Activated CD8-positive, alpha-beta memory T cell treated with anti-CD3 and anti-CD28 coated beads, Interleukin-2, amount 10 ng/mL, durations not matched to agents 7 days and 5 days (primary cell): ENCODE data around the gene OXLD1. TPM values are rescaled to one million over a fixed set of nuclear protein-coding genes. Genes with fewer than 3 reads are reported as not detected.
A peak's percentile ranks its signal among the peaks of the same experiment; 100 is the strongest.

ENCODE experiments used
- ATAC-seq: fragments of 150-1000 bp; cut with Tn5 transposase; one replicate; pipeline ENCODE4 v1.10.0; 2021; ENCODE audit warnings: moderate library complexity
- CTCF ChIA-PET: fragments of 350-600 bp; sonication (Branson Sonifier 250); formaldehyde crosslinking; loops from one replicate; lab custom pipeline; 2021; ENCODE audit warnings: antibody characterized with exemption; lab: Charles Lee
- DNase-seq: peaks from one replicate; pipeline ENCODE4 v3.0.0-alpha.2; 2020
- H3K27ac Mint-ChIP-seq: one replicate; pipeline ENCODE4 v1.8.0; 2021; ENCODE audit warnings: mild to moderate bottlenecking, mixed read lengths
- H3K27me3 Mint-ChIP-seq: one replicate; pipeline ENCODE4 v1.8.0; 2021; ENCODE audit warnings: mixed read lengths
- H3K36me3 Mint-ChIP-seq: one replicate; pipeline ENCODE4 v1.8.0; 2021; ENCODE audit warnings: mild to moderate bottlenecking, mixed read lengths
- H3K4me1 Mint-ChIP-seq: one replicate; pipeline ENCODE4 v1.8.0; 2021; ENCODE audit warnings: mixed read lengths
- H3K4me3 Mint-ChIP-seq: one replicate; pipeline ENCODE4 v1.8.0; 2021; ENCODE audit warnings: mild to moderate bottlenecking, moderate library complexity, mixed read lengths
- H3K9me3 Mint-ChIP-seq: one replicate; pipeline ENCODE4 v1.8.0; 2022; ENCODE audit warnings: low read depth, mixed read lengths
- total RNA-seq, 2 experiments: library from RNA; stranded (reverse); gene quantifications; one replicate each; pipeline ENCODE4 v1.2.3, GENCODE V29; 2021

The OXLD1 gene
- total RNA-seq, 2 experiments from 2014 or later, result 57.9 to 68.5 TPM

DNA sequence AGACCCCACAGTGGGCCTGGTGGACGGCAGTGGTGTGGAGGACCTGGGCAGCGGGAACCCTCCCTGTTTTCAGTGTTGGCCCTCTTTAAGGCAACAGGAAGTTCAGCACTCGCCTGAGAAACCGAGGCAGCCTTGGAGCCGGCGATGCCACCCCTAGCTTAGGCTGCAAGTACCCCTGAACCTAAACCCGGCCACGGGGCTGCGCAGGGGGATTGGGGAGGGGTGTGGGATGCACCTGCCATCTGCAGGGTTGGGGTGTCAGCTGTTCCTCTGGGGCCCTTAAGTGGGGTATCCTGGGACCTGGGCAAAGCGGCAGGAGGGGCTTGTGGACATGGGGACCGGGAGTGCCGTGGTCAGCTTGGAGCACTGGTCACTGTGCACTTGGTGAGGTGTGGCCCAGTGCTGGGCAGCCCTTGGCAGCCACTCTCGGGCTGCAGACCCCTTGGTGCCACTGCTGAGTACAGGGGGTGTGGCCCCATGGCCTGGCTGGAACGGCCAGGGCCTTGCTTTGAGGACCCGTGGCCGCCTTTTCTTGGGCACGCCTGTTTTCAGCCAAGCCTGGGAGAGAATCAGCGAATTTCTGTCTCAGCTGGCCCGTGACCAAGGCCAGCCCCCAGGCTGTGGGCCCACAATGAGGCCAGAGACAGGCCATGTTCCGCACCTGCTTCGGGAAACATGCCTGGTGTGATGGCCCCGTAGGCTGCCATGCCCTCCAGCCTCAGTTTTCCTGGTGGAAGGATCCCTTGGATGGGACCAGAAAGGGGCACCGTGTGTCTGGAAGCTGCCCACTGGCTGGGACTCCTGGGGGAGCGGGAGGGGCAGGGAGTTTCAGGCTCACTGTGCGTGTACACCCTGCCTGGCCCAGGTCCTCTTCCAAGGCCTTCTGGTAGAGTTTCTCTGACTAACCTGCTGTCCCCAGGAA lies 41.6 kb upstream of the OXLD1 start:
- H3K36me3 Mint-ChIP-seq, result peaks cover 22% of the 10 kb centered on the region
- H3K4me1 Mint-ChIP-seq, result peaks cover 34% of the 10 kb centered on the region
- H3K27ac Mint-ChIP-seq, result no peak overlapping the region
- no peaks in the 10 kb centered on the region for H3K27me3 Mint-ChIP-seq
- H3K4me3 Mint-ChIP-seq, result no peak overlapping the region
- ATAC-seq (no peak), DNase-seq (no peak)
- CTCF ChIA-PET, result interaction anchor here (1.6 kb wide), 1 partner anchor 32 kb away, joined by 4 read pairs; no protein-coding TSS in a partner anchor
- no peaks in the 10 kb centered on the region for H3K9me3 Mint-ChIP-seq

DNA sequence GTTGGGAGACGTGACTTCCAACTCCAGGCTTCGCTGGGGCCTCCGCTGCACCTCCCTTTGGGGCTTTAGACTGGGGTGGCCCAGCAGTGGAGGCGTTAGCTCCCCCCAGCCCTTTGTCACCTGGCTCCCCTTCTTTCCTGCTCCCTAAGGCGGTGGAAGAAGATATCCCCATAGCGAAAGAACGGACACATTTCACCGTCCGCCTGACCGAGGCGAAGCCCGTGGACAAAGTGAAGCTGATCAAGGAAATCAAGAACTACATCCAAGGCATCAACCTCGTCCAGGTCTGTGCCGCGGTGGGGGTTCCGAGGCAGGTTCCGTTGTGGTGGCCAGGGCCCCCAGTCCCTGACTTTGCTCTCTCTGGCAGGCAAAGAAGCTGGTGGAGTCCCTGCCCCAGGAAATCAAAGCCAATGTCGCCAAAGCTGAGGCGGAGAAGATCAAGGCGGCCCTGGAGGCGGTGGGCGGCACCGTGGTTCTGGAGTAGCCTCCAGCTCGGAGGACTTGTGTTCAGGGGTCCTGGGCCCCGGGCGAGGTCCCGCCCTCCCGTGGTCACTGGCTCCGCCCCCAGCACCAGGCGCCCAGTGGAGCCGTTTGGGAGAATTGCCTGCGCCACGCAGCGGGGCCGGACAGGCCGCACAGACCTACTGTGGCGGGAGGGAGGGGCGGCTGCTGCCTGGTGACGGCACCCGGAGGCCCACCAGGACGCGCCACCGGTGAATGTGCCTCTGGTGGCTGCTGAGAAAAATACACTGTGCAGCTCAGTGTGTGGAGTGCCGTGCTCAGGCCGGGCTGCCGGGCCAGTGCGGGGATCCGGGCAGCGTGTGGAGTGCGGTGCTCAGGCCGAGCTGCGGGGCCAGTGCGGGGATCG lies 40.6 kb upstream of the OXLD1 start:
- ATAC-seq, result no peak
- H3K4me3 Mint-ChIP-seq, result no peak overlapping the region
- H3K4me1 Mint-ChIP-seq, result peaks cover 34% of the 10 kb centered on the region
- no peaks in the 10 kb centered on the region for H3K9me3 Mint-ChIP-seq
- H3K36me3 Mint-ChIP-seq, result peaks cover 28% of the 10 kb centered on the region
- DNase-seq, result no peak
- no peak overlapping the region for H3K27ac Mint-ChIP-seq
- CTCF ChIA-PET, result interaction anchor here (1.2 kb wide), 1 partner anchor 24 kb away, joined by 3 read pairs; the partner anchor contains the start of genes ARL16 and HGS
- H3K27me3 Mint-ChIP-seq, result no peaks in the 10 kb centered on the region

DNA sequence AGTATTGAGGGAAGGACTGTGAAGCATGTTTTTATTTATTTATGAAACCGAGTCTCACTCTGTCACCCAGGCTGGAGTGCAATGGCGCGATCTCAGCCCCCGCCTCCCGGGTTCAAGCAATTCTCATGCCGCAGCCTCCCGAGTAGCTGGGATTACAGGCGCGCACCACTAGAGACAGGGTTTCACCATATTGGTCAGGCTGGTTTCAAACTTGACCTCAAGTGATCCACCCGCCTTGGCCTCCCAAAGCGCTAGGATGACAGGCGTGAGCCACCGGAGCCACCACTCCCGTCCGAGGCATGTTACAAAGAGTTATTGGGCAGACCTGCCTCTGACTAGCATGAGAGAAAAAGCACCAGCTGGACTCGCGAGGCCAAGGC lies 39.8 kb upstream of the OXLD1 start:
- CTCF ChIA-PET, result interaction anchor here (1.2 kb wide), 1 partner anchor 23 kb away, joined by 3 read pairs; the partner anchor contains the start of genes ARL16 and HGS
- Mint-ChIP-seq H3K27ac (no peak overlapping the region), H3K36me3 (peaks cover 34% of the 10 kb centered on the region), H3K27me3 (no peaks in the 10 kb centered on the region), H3K4me1 (peaks cover 36% of the 10 kb centered on the region), H3K4me3 (no peak overlapping the region), H3K9me3 (no peaks in the 10 kb centered on the region)
- DNase-seq (no peak), ATAC-seq (no peak)

DNA sequence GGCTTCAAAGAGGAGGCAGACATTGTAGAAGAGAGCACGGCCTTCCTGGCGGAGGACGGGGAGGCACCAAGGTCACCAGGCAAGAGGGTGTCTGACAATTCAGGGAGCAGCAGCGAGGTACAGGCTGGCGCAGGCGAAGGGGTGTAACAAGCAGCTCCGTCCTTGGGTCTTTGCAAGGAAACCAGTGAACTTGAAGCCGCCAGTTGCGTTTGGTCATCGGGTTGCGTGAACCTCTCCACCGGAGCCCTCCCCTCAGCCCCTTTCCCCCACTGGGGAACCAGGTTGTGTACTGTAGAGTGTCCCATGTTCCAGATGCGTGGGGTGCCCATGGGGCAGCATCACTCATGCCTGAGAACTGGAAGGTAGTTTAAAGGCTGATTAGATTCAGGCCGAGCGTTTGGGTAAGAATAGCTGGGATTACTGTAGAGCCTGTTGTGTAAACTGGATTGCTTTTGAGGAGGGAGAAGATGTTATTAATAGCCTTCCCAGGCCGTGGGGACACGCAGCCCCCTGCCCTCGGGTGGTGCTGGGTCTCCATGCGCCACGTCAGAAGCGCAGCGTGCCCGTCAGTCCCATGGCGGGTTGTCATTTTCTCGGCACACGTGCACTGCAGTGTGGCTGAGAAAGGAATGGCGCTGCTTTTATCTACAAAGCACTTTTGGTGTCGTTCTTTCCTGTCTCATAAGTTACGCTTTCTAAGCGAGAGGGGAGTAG lies 39.3 kb upstream of the OXLD1 start:
- CTCF ChIA-PET, result interaction anchor here (0.7 to 1.2 kb wide), 4 partner anchors 10 to 30 kb away, joined by 3 to 4 read pairs (median 4); partner anchors contain the start of genes ARL16 and HGS
- no peak for ATAC-seq
- H3K27me3 Mint-ChIP-seq, result no peaks in the 10 kb centered on the region
- H3K4me1 Mint-ChIP-seq, result peaks cover 36% of the 10 kb centered on the region
- peak overlapping the region; percentile 14 for H3K4me3 Mint-ChIP-seq
- peaks cover 39% of the 10 kb centered on the region for H3K36me3 Mint-ChIP-seq
- no peak for DNase-seq
- no peak overlapping the region for H3K27ac Mint-ChIP-seq
- H3K9me3 Mint-ChIP-seq, result no peaks in the 10 kb centered on the region

DNA sequence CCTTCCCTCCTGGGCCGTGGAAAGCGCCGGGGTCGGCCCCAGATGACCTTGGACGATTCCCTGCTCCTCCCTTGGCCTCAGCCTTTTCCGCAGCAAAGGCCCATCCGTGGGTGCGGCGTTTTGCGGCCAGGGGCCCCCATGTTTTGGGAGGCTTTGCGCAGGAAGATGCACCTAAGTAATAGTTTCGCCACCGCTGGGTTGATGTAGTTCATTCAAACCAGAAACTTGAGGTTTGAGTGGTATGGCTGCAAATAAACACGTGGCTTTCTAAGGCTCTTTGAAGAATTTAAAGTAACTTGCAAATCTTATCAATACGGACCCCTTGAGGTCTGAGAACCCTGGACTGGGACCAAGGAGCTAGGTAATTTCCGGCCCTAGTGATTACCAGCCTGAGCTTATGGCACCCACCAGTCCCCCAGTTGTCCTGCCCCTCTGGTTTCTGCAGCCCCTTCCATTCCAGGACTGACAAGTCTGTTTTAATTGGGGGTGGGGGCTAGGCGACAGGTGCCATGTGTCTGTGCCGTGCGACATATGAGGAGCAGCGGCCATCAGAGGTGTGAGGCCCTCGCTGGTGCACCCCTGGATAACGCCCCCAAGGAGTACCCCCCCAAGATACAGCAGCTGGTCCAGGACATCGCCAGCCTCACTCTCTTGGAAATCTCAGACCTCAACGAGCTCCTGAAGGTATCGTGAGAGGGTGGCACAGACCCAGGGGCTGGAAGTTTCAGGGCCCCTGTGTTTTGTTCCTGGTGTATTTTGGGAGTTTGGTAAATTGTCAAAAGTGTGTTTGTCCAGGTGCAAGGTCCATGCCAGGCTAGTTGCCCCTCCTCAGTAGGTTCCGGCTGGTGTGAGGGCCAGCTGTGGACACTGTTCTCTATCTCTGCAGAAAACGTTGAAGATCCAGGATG lies 37.6 kb upstream of the OXLD1 start:
- Mint-ChIP-seq H3K27ac (peak overlapping the region; percentile 85), H3K4me3 (peak overlapping the region; percentile 90), H3K27me3 (no peaks in the 10 kb centered on the region), H3K9me3 (no peaks in the 10 kb centered on the region), H3K36me3 (peaks cover 44% of the 10 kb centered on the region), H3K4me1 (peaks cover 33% of the 10 kb centered on the region)
- CTCF ChIA-PET, result interaction anchor here (0.9 to 3.2 kb wide), 7 partner anchors 7 to 250 kb away, joined by 3 to 9 read pairs (median 7); partner anchors contain the start of genes ARL16 and HGS
- DNase-seq (no peak), ATAC-seq (no peak)

DNA sequence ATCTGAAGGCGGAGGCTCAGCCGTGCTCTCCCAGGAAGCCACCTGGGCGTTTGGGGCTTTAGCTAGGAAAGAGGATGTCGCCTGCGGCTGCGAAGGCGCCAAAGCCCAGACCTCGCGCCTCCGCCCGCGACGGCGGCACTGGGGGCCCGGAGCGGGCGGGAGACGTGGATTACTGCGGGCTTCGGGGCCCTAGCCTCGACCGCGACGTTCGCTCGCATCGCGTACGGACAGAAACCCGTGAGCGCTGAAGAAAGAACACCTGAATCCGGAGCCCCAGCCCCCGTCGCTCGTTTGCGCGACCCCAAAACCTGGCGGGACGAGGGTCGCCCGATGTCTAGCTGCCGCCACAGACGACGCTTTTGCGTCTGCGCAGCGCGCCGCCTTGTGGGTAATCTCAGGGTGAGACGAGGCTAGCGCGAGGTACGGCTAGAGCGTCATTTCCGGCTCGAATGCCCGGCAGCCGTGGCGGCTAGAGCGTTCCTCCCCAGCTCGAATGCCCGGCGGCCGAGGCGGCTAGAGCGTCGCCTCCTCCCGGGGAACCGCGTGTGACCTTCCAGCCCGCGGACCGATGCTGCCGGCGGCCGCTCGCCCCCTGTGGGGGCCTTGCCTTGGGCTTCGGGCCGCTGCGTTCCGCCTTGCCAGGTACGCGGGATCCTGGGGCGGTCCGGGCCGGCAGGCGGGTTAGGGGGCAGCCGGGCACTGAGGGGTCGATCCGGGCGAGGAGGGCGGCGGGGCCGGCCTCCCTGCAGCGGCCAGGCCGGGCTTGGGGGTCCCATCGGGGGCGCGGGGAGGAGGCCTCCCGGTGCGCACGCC lies 36.7 kb upstream of the OXLD1 start, which contains the start of gene MRPL12:
TSS of gene MRPL12 (plus strand) at position 434 of the 813 bp plus-strand sequence. CDS start at position 569, 135 bp downstream.
- H3K27me3 Mint-ChIP-seq, result no peaks in the 10 kb centered on the region
- ATAC-seq, result peak; percentile 89
- H3K4me3 Mint-ChIP-seq, result peak within 1 kb of the TSS; percentile 90
- H3K27ac Mint-ChIP-seq, result peak within 1 kb of the TSS; percentile 93
- H3K9me3 Mint-ChIP-seq, result no peaks in the 10 kb centered on the region
- H3K4me1 Mint-ChIP-seq, result peaks cover 36% of the 10 kb centered on the region
- CTCF ChIA-PET, result interaction anchor here (0.6 to 3.2 kb wide), 14 partner anchors 8 to 685 kb away, joined by 3 to 9 read pairs (median 4); partner anchors contain the start of genes ARL16 and HGS
- peaks cover 49% of the 10 kb centered on the region for H3K36me3 Mint-ChIP-seq
- DNase-seq, result peak; percentile 95

DNA sequence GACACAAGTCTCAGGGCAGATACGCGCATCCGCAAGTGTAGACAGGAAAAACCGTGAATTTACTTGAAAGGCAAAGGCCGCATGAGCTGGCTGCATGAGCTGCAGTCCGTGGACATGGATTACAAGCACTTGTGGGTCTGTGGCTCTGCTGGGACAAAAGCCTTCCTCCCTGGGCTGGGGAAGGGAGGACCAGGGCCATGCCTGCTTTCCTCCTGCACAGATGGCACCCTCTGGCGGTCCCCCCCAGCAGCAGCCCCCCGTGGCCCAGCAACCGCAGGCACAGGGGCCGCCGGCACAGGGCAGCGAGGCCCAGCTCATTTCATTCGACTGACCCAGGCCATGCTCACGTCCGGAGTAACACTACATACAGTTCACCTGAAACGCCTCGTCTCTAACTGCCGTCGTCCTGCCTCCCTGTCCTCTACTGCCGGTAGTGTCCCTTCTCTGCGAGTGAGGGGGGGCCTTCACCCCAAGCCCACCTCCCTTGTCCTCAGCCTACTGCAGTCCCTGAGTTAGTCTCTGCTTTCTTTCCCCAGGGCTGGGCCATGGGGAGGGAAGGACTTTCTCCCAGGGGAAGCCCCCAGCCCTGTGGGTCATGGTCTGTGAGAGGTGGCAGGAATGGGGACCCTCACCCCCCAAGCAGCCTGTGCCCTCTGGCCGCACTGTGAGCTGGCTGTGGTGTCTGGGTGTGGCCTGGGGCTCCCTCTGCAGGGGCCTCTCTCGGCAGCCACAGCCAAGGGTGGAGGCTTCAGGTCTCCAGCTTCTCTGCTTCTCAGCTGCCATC lies 35.1 kb upstream of the OXLD1 start:
- no peaks in the 10 kb centered on the region for H3K9me3 Mint-ChIP-seq
- H3K36me3 Mint-ChIP-seq, result peaks cover 54% of the 10 kb centered on the region
- ATAC-seq, result no peak
- peak overlapping the region; percentile 90 for H3K4me3 Mint-ChIP-seq
- H3K27ac Mint-ChIP-seq, result peak overlapping the region; percentile 93
- no peaks in the 10 kb centered on the region for H3K27me3 Mint-ChIP-seq
- H3K4me1 Mint-ChIP-seq, result peaks cover 36% of the 10 kb centered on the region
- CTCF ChIA-PET, result interaction anchor here (1.1 to 3.2 kb wide), 9 partner anchors 8 to 683 kb away, joined by 3 to 9 read pairs (median 5); partner anchors contain the start of genes ARL16 and HGS
- DNase-seq, result no peak

DNA sequence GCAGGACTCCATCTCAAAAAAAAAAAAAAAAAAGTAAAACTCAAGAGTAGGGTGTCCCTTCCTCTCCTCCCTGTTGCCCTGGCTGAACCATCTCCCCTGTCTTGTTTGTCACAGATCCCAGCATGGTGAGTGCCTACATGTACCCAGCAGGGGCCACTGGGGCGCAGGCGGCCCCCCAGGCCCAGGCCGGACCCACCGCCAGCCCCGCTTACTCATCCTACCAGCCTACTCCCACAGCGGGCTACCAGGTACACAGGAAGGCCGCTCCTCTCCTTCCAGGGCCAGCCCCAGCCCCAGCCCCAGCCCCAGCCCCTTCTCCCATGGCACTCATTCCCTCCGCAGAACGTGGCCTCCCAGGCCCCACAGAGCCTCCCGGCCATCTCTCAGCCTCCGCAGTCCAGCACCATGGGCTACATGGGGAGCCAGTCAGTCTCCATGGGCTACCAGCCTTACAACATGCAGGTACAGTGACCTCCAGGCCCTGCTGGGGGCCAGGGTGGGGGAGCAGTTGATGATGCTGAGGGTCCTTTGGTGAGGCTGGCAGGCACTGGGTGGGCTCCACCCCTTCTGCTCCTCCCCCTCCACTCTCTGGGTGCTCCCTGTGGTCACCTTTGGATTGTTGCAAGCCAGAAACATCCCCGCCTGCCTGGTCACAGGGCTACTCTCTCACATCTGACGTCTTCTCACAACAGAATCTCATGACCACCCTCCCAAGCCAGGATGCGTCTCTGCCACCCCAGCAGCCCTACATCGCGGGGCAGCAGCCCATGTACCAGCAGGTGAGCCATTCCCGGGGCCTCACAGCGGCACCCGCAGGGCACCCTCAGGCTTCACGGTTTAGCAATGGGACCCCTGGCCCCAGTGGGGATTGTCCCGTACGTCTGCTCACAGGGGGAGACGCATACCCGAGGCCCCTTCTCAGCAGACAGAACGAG lies 34.2 kb upstream of the OXLD1 start:
- CTCF ChIA-PET, result interaction anchor here (0.6 to 3.2 kb wide), 4 partner anchors 17 to 150 kb away, joined by 3 to 9 read pairs (median 6); partner anchors contain the start of genes ARL16 and HGS
- Mint-ChIP-seq H3K36me3 (peaks cover 47% of the 10 kb centered on the region), H3K27ac (peak overlapping the region; percentile 35), H3K4me3 (peak overlapping the region; percentile 90), H3K27me3 (no peaks in the 10 kb centered on the region), H3K4me1 (peaks cover 32% of the 10 kb centered on the region), H3K9me3 (no peaks in the 10 kb centered on the region)
- ATAC-seq (no peak), DNase-seq (no peak)

DNA sequence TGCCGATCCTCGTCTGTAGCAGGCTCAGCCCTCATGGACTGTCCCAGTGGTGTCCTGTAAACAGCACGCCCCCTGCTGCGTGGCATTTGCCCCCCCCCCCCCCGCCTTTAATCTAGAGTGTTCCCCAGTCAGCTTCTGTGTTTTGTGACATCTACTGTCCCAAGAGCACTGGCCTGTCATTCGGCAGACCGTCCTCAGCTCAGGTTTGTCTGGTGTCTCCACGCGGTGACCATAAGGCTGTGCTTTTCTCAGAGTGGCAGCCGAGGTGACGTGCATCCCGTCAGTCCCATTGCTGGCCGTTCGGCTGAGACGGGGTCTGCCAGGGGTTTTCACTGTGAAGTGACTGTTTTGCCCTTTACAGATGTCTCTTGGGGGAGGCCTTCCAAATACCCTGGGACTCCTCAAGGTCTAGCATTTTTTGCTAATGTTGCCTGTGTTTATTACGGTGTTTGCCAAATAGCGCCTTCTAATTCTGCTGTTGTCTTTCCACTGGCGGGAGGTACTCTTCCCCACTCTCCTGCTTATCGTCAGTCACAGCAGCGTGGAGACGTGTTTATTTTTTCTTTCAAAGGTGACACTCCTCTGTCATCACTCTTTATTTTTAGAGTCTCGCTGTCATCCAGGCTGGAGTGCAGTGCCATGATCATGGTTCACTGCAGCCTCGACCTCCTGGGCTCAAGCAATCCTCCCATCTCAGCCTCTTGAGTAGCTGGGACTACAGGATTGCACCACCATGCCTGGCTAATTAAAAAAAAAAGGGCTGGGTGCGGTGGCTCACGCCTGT lies 31.0 kb upstream of the OXLD1 start:
- ATAC-seq (no peak), DNase-seq (no peak)
- no peak overlapping the region for H3K27ac Mint-ChIP-seq
- H3K4me3 Mint-ChIP-seq, result no peak overlapping the region
- H3K9me3 Mint-ChIP-seq, result no peaks in the 10 kb centered on the region
- CTCF ChIA-PET, result no interaction called here
- peaks cover 36% of the 10 kb centered on the region for H3K36me3 Mint-ChIP-seq
- peaks cover 22% of the 10 kb centered on the region for H3K4me1 Mint-ChIP-seq
- no peaks in the 10 kb centered on the region for H3K27me3 Mint-ChIP-seq
